Upper lobe of left lung (tissue), 4 donors: Measurements from ENCODE around the gene FHOD3.

Source experiments
- CTCF ChIP-seq, 6 experiments: fragments of 450-650 bp in 4 of 6; fragments of 200-600 bp in 2 of 6; sonication (generic) in 2 of 6; IDR thresholded peaks; one replicate each; pipeline ENCODE4 v1.5.1; 2016 to 2019; ENCODE audit warnings: antibody characterized with exemption in 6 of 6
- EP300 ChIP-seq, 4 donors: sonication (generic); formaldehyde crosslinking; IDR thresholded peaks; one replicate each; pipeline ENCODE4 v1.5.1; 2017; ENCODE audit warnings: antibody characterized with exemption in 4 of 4, control low read depth in 2 of 4
- POLR2A ChIP-seq, 4 donors: fragments of 450-650 bp; IDR thresholded peaks; one replicate each; pipeline ENCODE4 v1.5.1; 2016 to 2017; ENCODE audit warnings: antibody characterized with exemption in 4 of 4, mild to moderate bottlenecking in 2 of 4

- TF ChIP-seq CTCF (IDR thresholded peaks at IDR 0.05) (no peak), EP300 (IDR thresholded peaks at IDR 0.05) (no peak), POLR2A (IDR thresholded peaks at IDR 0.05) (no peak)
Measured at GRCh38 chr18:36559149-36559857, 261.8 kb downstream of the FHOD3 start.
